ENCODE measurements around the gene SYNE4. TPM values are rescaled to one million over a fixed set of nuclear protein-coding genes. Genes with fewer than 3 reads are reported as not detected.

Gene SYNE4
- total and polyA plus RNA-seq, 2 of the 4 experiments (the other 2 are of a cell fraction), result 0.27 TPM; not detected in 1

DNA sequence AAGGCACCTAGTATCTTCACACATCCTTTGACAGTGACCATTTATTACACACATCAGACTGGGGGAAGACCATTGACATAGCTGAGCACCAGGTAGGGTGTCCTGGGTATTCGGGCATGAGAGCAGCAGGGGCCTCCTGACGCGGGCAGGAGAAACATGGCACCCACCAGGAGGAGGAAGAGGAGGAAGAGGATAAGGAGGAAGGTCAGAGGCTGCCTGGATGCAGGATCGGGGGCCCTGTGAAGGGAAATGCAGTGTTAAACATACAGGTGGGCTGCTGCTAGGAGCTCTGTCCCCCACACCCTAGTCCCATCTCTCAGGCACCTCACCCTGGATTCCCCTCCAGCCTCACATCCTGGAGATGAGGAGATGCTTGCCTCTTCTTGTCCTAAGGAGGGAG is 5.3 kb downstream of the SYNE4 start:
- DNase-seq, result no peak
- ATAC-seq (ENCODE audit: low read depth), result no peak
- H3K4me3 ChIP-seq (ENCODE audit: insufficient read depth, low read depth, low read length), result no peak overlapping the region
- H3K9me3 ChIP-seq (ENCODE audit: control insufficient read depth, insufficient read depth, low read length), result no peaks in the 10 kb centered on the region
- no peak overlapping the region for H2BK20ac ChIP-seq (ENCODE audit: low read depth, low read length)
- no peak overlapping the region for H3K14ac ChIP-seq (replicated peaks; ENCODE audit: low read depth, low read length)
- WGBS, 2 experiments (ENCODE audit: extremely low coverage in 2 of 2, insufficient read length in 1 of 2), result no CpG with 5 or more reads among the region's 4 CpGs
- in situ Hi-C loops (cut with MboI; ENCODE audit: low sequenced_read_pairs), result no loop called here
- dilution Hi-C loops (cut with HindIII; ENCODE audit: low sequenced_read_pairs, unreplicated experiment), result no loop called here
- H4K20me1 ChIP-seq (ENCODE audit: insufficient read depth, low read length), result peaks cover 24% of the 10 kb centered on the region
- no peak overlapping the region for H3K4ac ChIP-seq (ENCODE audit: low read depth, low read length)
- no peak overlapping the region for H2BK15ac ChIP-seq (ENCODE audit: low read depth, low read length)
- no peaks in the 10 kb centered on the region for H3K27me3 ChIP-seq (ENCODE audit: control insufficient read depth, insufficient read depth, low read length)
- intact Hi-C loops (cut with micrococcal nuclease), result no loop called here
- no peak overlapping the region for H3K18ac ChIP-seq (ENCODE audit: low read depth, low read length)
- no TSS peak for BruUV-seq (replicated peaks)
- H3K79me1 ChIP-seq (ENCODE audit: low read depth in 1 of 2, low read length in 2 of 2), result peaks cover 7 to 37% of the 10 kb centered on the region in 2 experiments; a peak in 3 of 4 replicates
- no peak overlapping the region for H4K91ac ChIP-seq (ENCODE audit: insufficient read depth, low read depth, low read length)
- H2AK5ac ChIP-seq (ENCODE audit: low read depth, low read length), result no peak overlapping the region
- H3K4me2 ChIP-seq (ENCODE audit: low read depth, low read length), result no peak overlapping the region
- H2BK120ac ChIP-seq (ENCODE audit: low read depth, low read length), result no peak overlapping the region
- H2BK5ac ChIP-seq (ENCODE audit: low read depth, low read length, poor library complexity, severe bottlenecking), result no peak overlapping the region
- no peak overlapping the region for H3K23ac ChIP-seq (ENCODE audit: low read depth, low read length)
- no peak overlapping the region for H4K8ac ChIP-seq (ENCODE audit: low read depth in 2 of 2, low read length in 2 of 2)
- H2AK9ac ChIP-seq (replicated peaks; ENCODE audit: low read depth, low read length, poor library complexity), result no peak overlapping the region
- no peak overlapping the region for H3K27ac ChIP-seq (ENCODE audit: insufficient read depth, low read length)
- TF ChIP-seq POLR2A (IDR thresholded peaks at IDR 0.05; ENCODE audit: low read depth, low read length), result no peak
- TF ChIP-seq MXI1 (IDR thresholded peaks at IDR 0.05; ENCODE audit: borderline replicate concordance, low read depth, low read length), result no peak
- TF ChIP-seq, protein P1, sequence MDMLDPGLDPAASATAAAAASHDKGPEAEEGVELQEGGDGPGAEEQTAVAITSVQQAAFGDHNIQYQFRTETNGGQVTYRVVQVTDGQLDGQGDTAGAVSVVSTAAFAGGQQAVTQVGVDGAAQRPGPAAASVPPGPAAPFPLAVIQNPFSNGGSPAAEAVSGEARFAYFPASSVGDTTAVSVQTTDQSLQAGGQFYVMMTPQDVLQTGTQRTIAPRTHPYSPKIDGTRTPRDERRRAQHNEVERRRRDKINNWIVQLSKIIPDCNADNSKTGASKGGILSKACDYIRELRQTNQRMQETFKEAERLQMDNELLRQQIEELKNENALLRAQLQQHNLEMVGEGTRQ (IDR thresholded peaks at IDR 0.05; ENCODE audit: low read depth, low read length), result no peak
- TF ChIP-seq RAD21 (IDR thresholded peaks at IDR 0.05; ENCODE audit: low read length), result no peak
- TF ChIP-seq FOS (IDR thresholded peaks at IDR 0.05; ENCODE audit: low read depth, low read length), result no peak
- TF ChIP-seq, protein P2, sequence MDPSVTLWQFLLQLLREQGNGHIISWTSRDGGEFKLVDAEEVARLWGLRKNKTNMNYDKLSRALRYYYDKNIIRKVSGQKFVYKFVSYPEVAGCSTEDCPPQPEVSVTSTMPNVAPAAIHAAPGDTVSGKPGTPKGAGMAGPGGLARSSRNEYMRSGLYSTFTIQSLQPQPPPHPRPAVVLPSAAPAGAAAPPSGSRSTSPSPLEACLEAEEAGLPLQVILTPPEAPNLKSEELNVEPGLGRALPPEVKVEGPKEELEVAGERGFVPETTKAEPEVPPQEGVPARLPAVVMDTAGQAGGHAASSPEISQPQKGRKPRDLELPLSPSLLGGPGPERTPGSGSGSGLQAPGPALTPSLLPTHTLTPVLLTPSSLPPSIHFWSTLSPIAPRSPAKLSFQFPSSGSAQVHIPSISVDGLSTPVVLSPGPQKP (IDR thresholded peaks at IDR 0.05; ENCODE audit: borderline replicate concordance, low read depth, low read length), result no peak
- no peak for TF ChIP-seq RFX5 (IDR thresholded peaks at IDR 0.05; ENCODE audit: low read depth, low read length)
- TF ChIP-seq CEBPB (IDR thresholded peaks at IDR 0.05; ENCODE audit: low read depth, low read length), result no peak
- no peak for TF ChIP-seq MAFK (IDR thresholded peaks at IDR 0.05; ENCODE audit: low read depth, low read length)
- no peak for TF ChIP-seq BHLHE40 (IDR thresholded peaks at IDR 0.05; ENCODE audit: low read depth, low read length)
- TF ChIP-seq, protein P3, sequence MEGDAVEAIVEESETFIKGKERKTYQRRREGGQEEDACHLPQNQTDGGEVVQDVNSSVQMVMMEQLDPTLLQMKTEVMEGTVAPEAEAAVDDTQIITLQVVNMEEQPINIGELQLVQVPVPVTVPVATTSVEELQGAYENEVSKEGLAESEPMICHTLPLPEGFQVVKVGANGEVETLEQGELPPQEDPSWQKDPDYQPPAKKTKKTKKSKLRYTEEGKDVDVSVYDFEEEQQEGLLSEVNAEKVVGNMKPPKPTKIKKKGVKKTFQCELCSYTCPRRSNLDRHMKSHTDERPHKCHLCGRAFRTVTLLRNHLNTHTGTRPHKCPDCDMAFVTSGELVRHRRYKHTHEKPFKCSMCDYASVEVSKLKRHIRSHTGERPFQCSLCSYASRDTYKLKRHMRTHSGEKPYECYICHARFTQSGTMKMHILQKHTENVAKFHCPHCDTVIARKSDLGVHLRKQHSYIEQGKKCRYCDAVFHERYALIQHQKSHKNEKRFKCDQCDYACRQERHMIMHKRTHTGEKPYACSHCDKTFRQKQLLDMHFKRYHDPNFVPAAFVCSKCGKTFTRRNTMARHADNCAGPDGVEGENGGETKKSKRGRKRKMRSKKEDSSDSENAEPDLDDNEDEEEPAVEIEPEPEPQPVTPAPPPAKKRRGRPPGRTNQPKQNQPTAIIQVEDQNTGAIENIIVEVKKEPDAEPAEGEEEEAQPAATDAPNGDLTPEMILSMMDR (conservative IDR thresholded peaks at IDR 0.05; ENCODE audit: low read depth, low read length), result no peak
- no peak for TF ChIP-seq MAZ (IDR thresholded peaks at IDR 0.05; ENCODE audit: borderline replicate concordance, low read depth, low read length)
- no peak overlapping the region for H2AFZ ChIP-seq (replicated peaks; ENCODE audit: low read length, poor library complexity)
- ChIA-PET CTCF (no interaction called here), POLR2A (ENCODE audit: unreplicated experiment) (no interaction called here)
- H4K5ac ChIP-seq (ENCODE audit: low read depth, low read length), result no peak overlapping the region
- peaks cover 11% of the 10 kb centered on the region for H3K9me1 ChIP-seq (ENCODE audit: insufficient read depth, low read length)
- no peak overlapping the region for H3K56ac ChIP-seq (ENCODE audit: extremely low read depth, insufficient read depth, low read length)
- H3K36me3 ChIP-seq (ENCODE audit: control insufficient read depth, insufficient read depth, low read length), result peaks cover 9% of the 10 kb centered on the region
- H3K9ac ChIP-seq (ENCODE audit: low read depth, low read length), result no peak overlapping the region
- H3K4me1 ChIP-seq (ENCODE audit: control insufficient read depth, insufficient read depth, low read length), result peaks cover 2% of the 10 kb centered on the region; the same call in 1 of the 2 replicates
